ENCODE results near the gene RBCK1.

GRCh38 chr20:428658-429200 is 20.6 kb downstream of the RBCK1 start:
- TF ChIP-seq CTCF (IDR thresholded peaks at IDR 0.05; ENCODE audit: extremely low read depth in 1 of 2, insufficient read depth in 1 of 2, low read depth in 1 of 2, low read length in 2 of 2) (no peak), POLR2AphosphoS5 (IDR thresholded peaks at IDR 0.05; ENCODE audit: insufficient read depth, low read depth, low read length) (no peak), POLR2A (IDR thresholded peaks at IDR 0.05; ENCODE audit: low read depth, low read length) (no peak), FOS (IDR thresholded peaks at IDR 0.05; ENCODE audit: borderline replicate concordance, insufficient read depth, low read length) (no peak), EZH2 (IDR thresholded peaks at IDR 0.05; ENCODE audit: borderline replicate concordance, low read depth, low read length, severe bottlenecking) (no peak), MAX (IDR thresholded peaks at IDR 0.05; ENCODE audit: insufficient read depth, insufficient read length) (no peak)

Measured in endothelial cell of umbilical vein (primary cell).